Upper lobe of left lung (tissue), 4 donors: Measurements from ENCODE around the gene WSB1.

Experiments used
- EP300 ChIP-seq, 4 donors: sonication (generic); formaldehyde crosslinking; IDR thresholded peaks; one replicate each; pipeline ENCODE4 v1.5.1; 2017; ENCODE audit warnings: antibody characterized with exemption in 4 of 4, control low read depth in 2 of 4
- POLR2A ChIP-seq, 4 donors: fragments of 450-650 bp; IDR thresholded peaks; one replicate each; pipeline ENCODE4 v1.5.1; 2016 to 2017; ENCODE audit warnings: antibody characterized with exemption in 4 of 4, mild to moderate bottlenecking in 2 of 4
- POLR2AphosphoS5 ChIP-seq, 2 donors: sonication (generic); formaldehyde crosslinking; IDR thresholded peaks; one replicate each; pipeline ENCODE4 v1.5.1; 2017; ENCODE audit warnings: antibody characterized with exemption in 2 of 2
- TF ChIP-seq, protein P1 (sequence below), 6 experiments: fragments of 450-650 bp in 4 of 6; fragments of 200-600 bp in 2 of 6; sonication (generic) in 2 of 6; IDR thresholded peaks; one replicate each; pipeline ENCODE4 v1.5.1; 2016 to 2019; ENCODE audit warnings: antibody characterized with exemption in 6 of 6

DNA sequence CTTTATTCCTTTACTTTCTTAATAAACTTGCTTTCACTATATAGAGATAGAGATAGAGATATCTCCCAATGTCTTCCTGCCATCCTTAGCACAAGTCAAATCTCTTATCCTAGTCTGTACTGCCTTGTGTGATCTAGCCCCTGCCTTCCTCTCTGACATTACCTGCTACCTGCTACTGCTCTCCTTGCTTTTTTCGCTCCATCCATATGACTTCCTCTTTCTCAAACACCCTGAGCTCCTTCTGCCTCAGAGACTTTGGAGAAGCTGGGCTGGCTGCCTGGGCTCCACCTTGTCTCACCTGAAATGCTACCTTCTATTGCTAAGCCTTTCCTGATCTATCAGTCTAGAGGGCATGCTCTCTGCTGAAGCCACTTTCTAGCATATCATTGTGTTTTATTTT lies 24.7 kb upstream of the WSB1 start:
- TF ChIP-seq, protein P1, sequence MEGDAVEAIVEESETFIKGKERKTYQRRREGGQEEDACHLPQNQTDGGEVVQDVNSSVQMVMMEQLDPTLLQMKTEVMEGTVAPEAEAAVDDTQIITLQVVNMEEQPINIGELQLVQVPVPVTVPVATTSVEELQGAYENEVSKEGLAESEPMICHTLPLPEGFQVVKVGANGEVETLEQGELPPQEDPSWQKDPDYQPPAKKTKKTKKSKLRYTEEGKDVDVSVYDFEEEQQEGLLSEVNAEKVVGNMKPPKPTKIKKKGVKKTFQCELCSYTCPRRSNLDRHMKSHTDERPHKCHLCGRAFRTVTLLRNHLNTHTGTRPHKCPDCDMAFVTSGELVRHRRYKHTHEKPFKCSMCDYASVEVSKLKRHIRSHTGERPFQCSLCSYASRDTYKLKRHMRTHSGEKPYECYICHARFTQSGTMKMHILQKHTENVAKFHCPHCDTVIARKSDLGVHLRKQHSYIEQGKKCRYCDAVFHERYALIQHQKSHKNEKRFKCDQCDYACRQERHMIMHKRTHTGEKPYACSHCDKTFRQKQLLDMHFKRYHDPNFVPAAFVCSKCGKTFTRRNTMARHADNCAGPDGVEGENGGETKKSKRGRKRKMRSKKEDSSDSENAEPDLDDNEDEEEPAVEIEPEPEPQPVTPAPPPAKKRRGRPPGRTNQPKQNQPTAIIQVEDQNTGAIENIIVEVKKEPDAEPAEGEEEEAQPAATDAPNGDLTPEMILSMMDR (IDR thresholded peaks at IDR 0.05) = no peak
- TF ChIP-seq POLR2A (IDR thresholded peaks at IDR 0.05) (no peak), POLR2AphosphoS5 (IDR thresholded peaks at IDR 0.05) (no peak), EP300 (IDR thresholded peaks at IDR 0.05) (no peak)
